ENCODE measurements around the gene GOSR2.

DNA sequence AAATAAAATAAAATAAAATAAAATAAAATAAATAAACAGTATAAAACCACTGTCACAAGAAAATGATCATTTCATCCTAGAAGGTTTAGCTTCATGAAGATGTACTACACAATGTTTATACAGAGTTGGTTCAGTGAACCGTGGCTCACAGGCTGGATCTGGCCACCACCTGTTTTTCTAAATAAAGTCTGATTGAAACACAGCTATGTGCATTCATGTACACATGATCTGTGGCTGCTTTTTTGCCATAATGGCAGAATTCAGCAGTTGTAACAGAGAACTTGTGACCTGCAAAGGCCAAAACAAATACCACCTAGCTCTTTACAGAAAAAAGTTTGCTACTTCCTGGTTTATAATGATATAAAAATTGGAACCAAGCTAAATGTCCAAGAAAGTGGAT is 68.7 kb downstream of the GOSR2 start:
- no peak for TF ChIP-seq POLR2AphosphoS5 (IDR thresholded peaks at IDR 0.05; ENCODE audit: insufficient read depth, low read depth, low read length)
- TF ChIP-seq CTCF (IDR thresholded peaks at IDR 0.05; ENCODE audit: extremely low read depth in 1 of 2, insufficient read depth in 1 of 2, low read depth in 1 of 2, low read length in 2 of 2) = no peak
- no peak for TF ChIP-seq GATA2 (IDR thresholded peaks at IDR 0.05; ENCODE audit: insufficient read depth, insufficient read length, low read depth, low read length)
- TF ChIP-seq, protein P1, sequence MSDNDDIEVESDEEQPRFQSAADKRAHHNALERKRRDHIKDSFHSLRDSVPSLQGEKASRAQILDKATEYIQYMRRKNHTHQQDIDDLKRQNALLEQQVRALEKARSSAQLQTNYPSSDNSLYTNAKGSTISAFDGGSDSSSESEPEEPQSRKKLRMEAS (IDR thresholded peaks at IDR 0.05; ENCODE audit: insufficient read depth, insufficient read length) = no peak
- no peak for TF ChIP-seq MYC (IDR thresholded peaks at IDR 0.05; ENCODE audit: low read depth, low read length)
- TF ChIP-seq POLR2A (IDR thresholded peaks at IDR 0.05; ENCODE audit: low read depth, low read length) = no peak
- TF ChIP-seq EZH2 (IDR thresholded peaks at IDR 0.05; ENCODE audit: borderline replicate concordance, low read depth, low read length, severe bottlenecking) = no peak
- TF ChIP-seq JUN (IDR thresholded peaks at IDR 0.05; ENCODE audit: borderline replicate concordance, insufficient read depth, insufficient read length, low read depth) = no peak
